HepG2 (cell line): ENCODE results near the gene IL17C.

ENCODE experiments used
- MYC ChIP-seq: sonication (generic); formaldehyde crosslinking; IDR thresholded peaks from 2 replicates; pipeline ENCODE4 v1.9.0; 2021; ENCODE audit warnings: missing genetic modification reagents, borderline replicate concordance
- RFX1 ChIP-seq: fragments of 450-650 bp; IDR thresholded peaks from 2 replicates; pipeline ENCODE4 v1.6.1; 2017
- SMAD1 ChIP-seq: sonication (generic); formaldehyde crosslinking; IDR thresholded peaks from 2 replicates; pipeline ENCODE4 v1.4.0; 2020; ENCODE audit warnings: missing genetic modification reagents, low read depth, mild to moderate bottlenecking, borderline replicate concordance
- ZNF274 ChIP-seq: sonication (generic); formaldehyde crosslinking; IDR thresholded peaks from 2 replicates; pipeline ENCODE4 v1.5.1; 2020; ENCODE audit warnings: mild to moderate bottlenecking, missing genetic modification reagents

DNA sequence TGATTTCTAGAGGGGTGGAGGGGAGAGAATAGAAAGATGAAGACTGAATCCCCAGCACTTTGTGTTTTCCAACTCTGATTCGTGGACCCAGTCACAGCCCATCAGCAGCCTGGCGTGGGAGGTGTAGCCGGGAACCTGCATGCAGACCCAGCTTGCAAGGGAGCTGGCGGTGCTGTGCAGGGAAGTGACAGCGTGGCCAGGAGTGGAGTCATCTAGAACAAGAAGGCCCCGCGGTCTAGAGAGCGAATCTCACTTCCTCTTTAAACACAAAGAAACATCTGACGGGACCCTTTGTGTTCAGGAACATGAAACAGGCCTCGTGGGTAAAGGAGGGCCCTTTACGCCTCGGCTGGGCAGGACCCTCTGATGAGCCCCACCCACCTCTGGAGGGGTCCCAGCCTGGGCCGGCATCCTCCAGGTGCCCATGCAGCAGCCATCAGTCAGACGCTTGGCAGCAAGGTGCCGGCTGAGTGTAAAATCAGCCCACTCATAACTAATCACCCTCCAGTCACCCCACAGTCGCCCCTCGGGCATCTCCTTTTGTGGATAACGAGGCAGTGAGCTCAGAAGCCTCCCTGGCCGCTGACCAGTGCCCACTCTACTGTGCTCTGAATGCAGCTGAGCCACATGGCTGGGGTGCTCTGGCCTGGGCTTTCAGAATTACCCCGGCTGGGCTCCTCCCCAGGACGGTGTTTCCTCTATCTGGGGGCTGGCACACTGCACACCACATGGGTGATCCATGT is 43.5 kb downstream of the IL17C start:
- TF ChIP-seq MYC (CRISPR knock-in tag): no peak
- no peak for TF ChIP-seq RFX1
- no peak for TF ChIP-seq SMAD1 (CRISPR knock-in tag)
- no peak for TF ChIP-seq ZNF274 (CRISPR knock-in tag)
